Measurements from ENCODE around the gene CDKN2B.
"Not testable (repeated sequence)": the region's sequence is repeated elsewhere in the genome, so short reads cannot be mapped to it uniquely, and the experiment has no call there.

CDKN2B gene

GRCh38 chr9:21968331-21969010 is 40.6 kb downstream of the CDKN2B start:
- no peak for DNase-seq

GRCh38 chr9:21967702-21968101 is 41.4 kb downstream of the CDKN2B start:
- no peak for DNase-seq

GRCh38 chr9:21967169-21967568 is 41.9 kb downstream of the CDKN2B start:
- DNase-seq = no peak

DNA sequence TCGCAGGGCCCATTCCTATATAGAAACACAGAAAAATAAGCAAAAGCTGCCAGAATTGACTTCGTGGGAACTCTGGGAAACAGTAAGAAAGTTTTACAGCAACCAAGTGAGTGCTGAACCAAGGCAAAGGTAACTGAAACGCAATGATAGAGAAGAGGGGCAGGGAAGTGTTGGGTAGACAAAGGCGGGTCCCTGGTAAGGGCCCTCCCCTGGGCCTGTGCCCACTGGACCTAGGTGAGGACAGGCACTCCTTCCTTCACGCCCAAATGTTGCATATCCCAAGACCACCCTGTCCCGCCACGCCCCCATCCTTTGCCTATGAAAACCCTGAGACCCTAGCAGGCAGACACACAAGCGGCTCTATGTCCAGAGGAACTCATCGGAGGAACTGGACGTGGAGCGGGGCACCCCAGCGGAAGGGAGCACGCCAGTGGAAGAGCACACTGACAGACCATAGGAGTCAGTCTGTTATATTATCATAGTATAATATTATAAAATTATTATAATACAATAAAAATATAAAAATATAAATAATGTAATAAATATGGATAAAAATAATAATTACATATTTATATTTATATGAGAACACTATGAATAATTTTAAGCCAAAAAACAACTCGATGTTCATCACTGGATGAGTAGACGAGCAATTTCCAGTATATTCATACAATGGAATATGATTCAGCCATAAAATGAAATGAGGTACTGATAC is 42.8 kb downstream of the CDKN2B start:
- DNase-seq = no peak

DNA sequence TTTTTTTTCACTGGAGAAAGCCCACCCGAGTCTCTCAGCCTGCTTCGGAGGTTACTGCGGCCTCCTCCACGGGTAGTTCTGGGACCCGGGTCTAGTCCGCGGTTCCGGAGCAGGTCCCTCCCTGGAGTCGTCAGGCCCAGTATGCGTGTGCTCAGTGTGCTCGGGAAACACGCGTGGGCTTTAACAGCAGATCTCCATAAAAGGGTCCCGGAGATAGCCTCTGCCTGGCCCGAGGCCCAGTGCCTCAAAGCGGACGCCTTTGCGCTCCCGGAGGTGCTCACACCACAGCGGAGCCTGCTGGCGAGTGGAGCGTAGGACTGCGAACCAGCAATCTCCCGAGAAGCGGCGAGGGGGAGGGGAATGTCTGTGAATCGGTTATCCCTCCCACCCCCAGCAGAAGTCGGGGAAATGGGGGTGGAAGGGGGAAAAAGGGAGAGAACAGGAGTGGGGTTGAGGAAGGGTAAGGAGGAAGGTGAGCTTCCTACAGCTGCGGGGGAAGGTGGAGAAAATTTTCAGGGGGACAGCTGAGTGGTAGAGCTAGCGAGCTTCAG is 43.6 kb downstream of the CDKN2B start:
- no peak for DNase-seq

GRCh38 chr9:21964925-21965385 is 44.1 kb downstream of the CDKN2B start:
- no peak for DNase-seq

DNA sequence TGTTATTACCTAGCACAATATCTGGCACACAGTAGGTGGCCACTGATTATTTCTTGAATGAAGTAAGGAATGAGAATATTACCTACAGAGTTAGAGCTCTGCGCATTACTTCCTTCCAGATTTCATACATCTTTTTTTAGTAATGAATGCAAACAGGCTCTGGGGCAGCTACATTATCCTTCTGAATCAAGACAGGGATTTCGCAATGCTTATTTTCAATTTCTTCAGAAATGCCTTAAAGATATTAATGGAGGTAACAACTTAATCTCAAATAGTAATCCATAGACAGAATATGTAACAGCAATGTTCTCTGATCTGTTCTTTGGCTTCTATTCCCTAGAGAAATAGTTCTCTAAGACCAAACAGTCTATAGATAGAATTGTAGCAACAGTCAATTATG is 47.5 kb downstream of the CDKN2B start:
- no peak for DNase-seq

- not testable (repeated sequence) for DNase-seq
Measured at GRCh38 chr9:21959268-21959667, 49.8 kb downstream of the CDKN2B start.

GRCh38 chr9:21958833-21959232 is 50.3 kb downstream of the CDKN2B start:
- no peak for DNase-seq
